Breast epithelium (tissue), 4 donors: ENCODE results near the gene SYT2. TPM values are rescaled to one million over a fixed set of nuclear protein-coding genes. Genes with fewer than 3 reads are reported as not detected.

Experiments
- DNase-seq, 2 donors: peaks; one replicate each; pipeline ENCODE4 v3.0.0-alpha.2; 2019; ENCODE audit warnings: low spot score in 2 of 2
- H3K27ac ChIP-seq, 2 donors: fragments of 200-600 bp; sonication (generic) in 1 of 2; one replicate each; pipeline ENCODE4 v1.5.1; 2016 to 2019; ENCODE audit warnings: mild to moderate bottlenecking in 1 of 2
- H3K27me3 ChIP-seq, 2 donors: fragments of 200-600 bp; sonication (generic) in 1 of 2; one replicate each; pipeline versions ENCODE4 v1.5.1 to v1.6.0; 2017 to 2019; ENCODE audit warnings: control low read depth in 1 of 2, mild to moderate bottlenecking in 1 of 2
- H3K36me3 ChIP-seq: fragments of 200-600 bp; one replicate; pipeline ENCODE4 v1.5.1; 2019
- H3K4me1 ChIP-seq, 2 donors: fragments of 200-600 bp; sonication (generic); one replicate each; pipeline ENCODE4 v1.5.1; 2016 to 2019; ENCODE audit warnings: control low read depth in 1 of 2
- H3K4me3 ChIP-seq, 3 donors: fragments of 200-600 bp; sonication (generic); 1 replicate in 2 of 3; 2 replicates in 1 of 3; pipeline ENCODE4 v1.5.1; 2016 to 2019; ENCODE audit warnings: mild to moderate bottlenecking in 3 of 3, moderate library complexity in 2 of 3
- H3K9me3 ChIP-seq, 2 donors: fragments of 200-600 bp; sonication (generic) in 1 of 2; one replicate each; pipeline ENCODE4 v1.5.1; 2016 to 2019; ENCODE audit warnings: control low read depth in 1 of 2
- POLR2A ChIP-seq: fragments of 450-650 bp; IDR thresholded peaks from one replicate; pipeline ENCODE4 v1.6.1; 2016; ENCODE audit warnings: antibody characterized with exemption, mild to moderate bottlenecking, moderate library complexity
- POLR2AphosphoS5 ChIP-seq, 3 donors: sonication (generic); formaldehyde crosslinking; IDR thresholded peaks; one replicate each; pipeline ENCODE4 v1.6.1; 2017; ENCODE audit warnings: antibody characterized with exemption in 3 of 3
- intact Hi-C: fragments of 100-400 bp; cut with DNase I; formaldehyde crosslinking; loops from one replicate; pipeline ENCODE4 v1.15.1; 2023; ENCODE audit warnings: low total_unique reads
- total RNA-seq, 3 donors: library from RNA; depleted of rRNA; stranded (reverse); fragments of >200 nt; gene quantifications; one replicate each; pipeline ENCODE4 v1.1.0, GENCODE V29; 2016
- TF ChIP-seq, protein P1 (sequence below), 3 donors: fragments of 450-650 bp; IDR thresholded peaks; one replicate each; pipeline ENCODE4 v1.5.1; 2016 to 2017; ENCODE audit warnings: antibody characterized with exemption in 3 of 3, mild to moderate bottlenecking in 3 of 3, moderate library complexity in 3 of 3

Gene SYT2
- total RNA-seq, 3 donors from 2014 or later = under 0.01 to 0.15 (median under 0.01) TPM

DNA sequence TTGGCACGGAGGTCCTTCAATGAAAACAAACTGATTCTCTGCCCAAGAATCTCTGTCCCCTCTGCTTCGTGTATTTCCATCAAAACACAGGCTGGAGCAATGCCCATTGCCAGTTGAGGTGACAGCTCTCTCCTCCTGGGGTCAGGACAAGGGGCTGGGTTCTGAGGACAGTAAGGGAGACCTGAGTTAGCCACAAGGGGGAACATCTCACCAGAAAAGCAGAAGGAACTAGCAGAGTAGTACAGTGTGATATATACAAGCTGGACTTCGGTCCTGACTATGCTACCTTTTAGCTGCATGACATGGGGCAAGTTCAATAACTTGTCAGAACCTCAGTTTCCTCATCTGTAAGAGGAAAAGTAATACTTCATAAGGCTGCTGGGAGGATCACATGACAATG is 50.3 kb downstream of the SYT2 start:
- no peaks in the 10 kb centered on the region for H3K9me3 ChIP-seq
- no peak overlapping the region for H3K4me3 ChIP-seq
- DNase-seq = no peak
- H3K36me3 ChIP-seq = no peaks in the 10 kb centered on the region
- no peak overlapping the region for H3K27ac ChIP-seq
- peaks cover 0 to 3% of the 10 kb centered on the region in 2 donors for H3K27me3 ChIP-seq
- TF ChIP-seq POLR2A (no peak), POLR2AphosphoS5 (IDR thresholded peaks at IDR 0.05) (no peak)
- TF ChIP-seq, protein P1, sequence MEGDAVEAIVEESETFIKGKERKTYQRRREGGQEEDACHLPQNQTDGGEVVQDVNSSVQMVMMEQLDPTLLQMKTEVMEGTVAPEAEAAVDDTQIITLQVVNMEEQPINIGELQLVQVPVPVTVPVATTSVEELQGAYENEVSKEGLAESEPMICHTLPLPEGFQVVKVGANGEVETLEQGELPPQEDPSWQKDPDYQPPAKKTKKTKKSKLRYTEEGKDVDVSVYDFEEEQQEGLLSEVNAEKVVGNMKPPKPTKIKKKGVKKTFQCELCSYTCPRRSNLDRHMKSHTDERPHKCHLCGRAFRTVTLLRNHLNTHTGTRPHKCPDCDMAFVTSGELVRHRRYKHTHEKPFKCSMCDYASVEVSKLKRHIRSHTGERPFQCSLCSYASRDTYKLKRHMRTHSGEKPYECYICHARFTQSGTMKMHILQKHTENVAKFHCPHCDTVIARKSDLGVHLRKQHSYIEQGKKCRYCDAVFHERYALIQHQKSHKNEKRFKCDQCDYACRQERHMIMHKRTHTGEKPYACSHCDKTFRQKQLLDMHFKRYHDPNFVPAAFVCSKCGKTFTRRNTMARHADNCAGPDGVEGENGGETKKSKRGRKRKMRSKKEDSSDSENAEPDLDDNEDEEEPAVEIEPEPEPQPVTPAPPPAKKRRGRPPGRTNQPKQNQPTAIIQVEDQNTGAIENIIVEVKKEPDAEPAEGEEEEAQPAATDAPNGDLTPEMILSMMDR (IDR thresholded peaks at IDR 0.05) = no peak
- no peaks in the 10 kb centered on the region for H3K4me1 ChIP-seq
- intact Hi-C loops = no loop called here

DNA sequence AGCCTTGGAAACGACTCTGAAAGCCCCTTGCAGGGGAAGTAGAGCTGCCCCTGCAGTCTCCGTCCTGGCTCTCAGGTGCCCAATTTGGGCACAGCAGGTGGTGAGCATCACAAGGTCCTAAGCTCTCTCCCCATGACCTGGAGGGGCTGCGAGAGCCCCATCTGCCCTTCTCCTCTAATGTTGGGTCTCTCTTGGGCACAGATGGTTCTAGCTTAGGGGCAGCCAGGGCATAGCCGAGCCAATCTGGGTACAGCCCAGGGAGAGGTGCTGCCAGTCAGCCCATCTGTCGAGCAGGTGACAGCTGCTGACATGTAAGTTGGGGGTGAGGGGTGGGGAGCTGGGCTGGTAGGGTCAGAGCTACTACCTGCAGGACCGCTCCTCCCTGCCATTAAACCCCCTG is 50.7 kb downstream of the SYT2 start:
- Histone ChIP-seq H3K9me3 (no peaks in the 10 kb centered on the region), H3K27ac (no peak overlapping the region), H3K27me3 (peaks cover 0 to 3% of the 10 kb centered on the region in 2 donors), H3K4me1 (no peaks in the 10 kb centered on the region), H3K4me3 (no peak overlapping the region), H3K36me3 (no peaks in the 10 kb centered on the region)
- TF ChIP-seq POLR2A (no peak), POLR2AphosphoS5 (IDR thresholded peaks at IDR 0.05) (no peak)
- TF ChIP-seq, protein P1 (IDR thresholded peaks at IDR 0.05) = no peak
- DNase-seq = no peak
- intact Hi-C loops = no loop called here

DNA sequence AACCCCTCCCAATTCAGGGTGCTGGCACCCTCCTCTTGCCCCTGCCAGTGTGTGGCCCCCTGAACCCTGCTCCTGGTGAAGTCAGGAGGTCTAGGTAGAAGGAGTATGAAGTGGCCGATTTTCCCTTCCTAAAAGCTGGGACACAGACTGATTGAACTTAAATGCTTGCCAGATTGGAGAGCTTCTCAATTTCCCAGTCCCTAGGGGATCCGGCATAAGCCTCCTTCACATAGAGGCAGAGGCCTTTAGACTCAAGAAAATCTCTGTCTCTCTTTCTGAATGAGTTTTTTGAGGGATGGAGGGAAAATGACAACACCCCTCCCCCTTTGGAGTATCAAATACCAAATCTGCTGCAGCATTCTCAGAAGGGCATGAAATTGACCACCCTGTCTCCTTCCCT is 51.5 kb downstream of the SYT2 start:
- Histone ChIP-seq H3K27me3 (peaks cover 0 to 3% of the 10 kb centered on the region in 2 donors), H3K4me3 (no peak overlapping the region), H3K4me1 (no peaks in the 10 kb centered on the region), H3K36me3 (no peaks in the 10 kb centered on the region), H3K27ac (no peak overlapping the region), H3K9me3 (no peaks in the 10 kb centered on the region)
- intact Hi-C loops = no loop called here
- no peak for TF ChIP-seq POLR2A
- TF ChIP-seq POLR2AphosphoS5 (IDR thresholded peaks at IDR 0.05) = no peak
- TF ChIP-seq, protein P1 (IDR thresholded peaks at IDR 0.05) = no peak
- DNase-seq = no peak

DNA sequence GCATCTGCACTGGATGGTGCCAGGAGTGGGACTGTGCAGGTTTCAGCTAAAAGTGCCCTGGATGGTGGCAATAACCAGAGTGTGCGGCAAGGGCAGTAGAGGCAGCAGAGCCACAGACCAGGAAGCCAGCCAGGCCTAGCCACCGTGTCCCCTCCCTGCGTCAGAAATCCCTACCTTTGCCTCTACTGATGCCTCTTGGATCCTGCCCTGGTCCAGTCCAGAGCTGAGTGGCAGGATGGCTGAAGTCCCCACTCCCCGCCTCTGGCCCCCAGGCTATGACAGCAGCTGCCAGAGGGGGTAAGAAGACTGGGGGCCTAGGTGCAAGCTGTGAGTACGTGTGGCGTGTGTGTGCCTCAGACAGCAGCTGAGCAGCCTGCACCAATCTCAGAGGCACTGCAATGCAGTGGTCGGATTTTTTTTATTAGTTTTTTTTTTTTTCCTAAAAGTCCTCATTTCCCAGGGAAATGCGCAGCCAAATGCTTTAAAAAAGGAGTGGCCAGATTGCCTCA is 51.9 kb downstream of the SYT2 start:
- Histone ChIP-seq H3K4me3 (no peak overlapping the region), H3K9me3 (no peaks in the 10 kb centered on the region), H3K27ac (no peak overlapping the region), H3K27me3 (peaks cover 0 to 3% of the 10 kb centered on the region in 2 donors), H3K4me1 (no peaks in the 10 kb centered on the region), H3K36me3 (no peaks in the 10 kb centered on the region)
- DNase-seq = no peak
- TF ChIP-seq, protein P1 (IDR thresholded peaks at IDR 0.05) = no peak
- no peak for TF ChIP-seq POLR2A
- no peak for TF ChIP-seq POLR2AphosphoS5 (IDR thresholded peaks at IDR 0.05)
- intact Hi-C loops = no loop called here

DNA sequence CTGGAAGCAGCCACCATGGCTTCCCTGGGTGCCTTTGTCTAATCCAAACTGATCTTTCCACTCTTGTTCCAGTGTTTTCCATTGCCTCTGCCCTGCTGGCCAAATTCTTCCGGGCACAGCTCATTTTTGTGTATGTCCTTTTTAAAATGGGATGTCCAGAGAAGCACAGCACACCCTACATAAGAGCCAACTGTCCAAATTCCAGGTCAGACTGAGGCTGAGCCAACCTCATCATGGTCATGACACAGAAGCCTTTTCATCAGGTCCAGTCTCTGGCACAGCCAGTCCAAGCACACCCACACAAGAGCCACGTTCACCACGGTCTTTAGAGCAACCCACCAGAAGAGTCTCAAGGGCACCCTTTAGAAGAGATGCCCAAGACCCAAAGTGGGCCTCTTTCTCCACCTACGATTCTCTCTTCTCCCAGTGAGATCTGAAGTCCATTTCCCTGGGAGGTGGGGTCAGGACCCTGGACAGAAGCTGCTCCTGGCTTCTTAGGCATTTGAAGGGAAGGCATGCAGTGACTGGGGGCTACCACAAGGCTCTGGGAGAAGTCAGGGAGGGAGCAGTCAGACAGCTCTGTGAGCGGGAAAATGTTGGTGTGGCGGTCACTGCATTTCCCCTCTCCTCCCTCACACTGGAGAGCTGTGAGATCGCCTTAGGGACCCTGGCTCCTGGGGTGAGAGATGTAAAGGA is 53.2 kb downstream of the SYT2 start:
- H3K27me3 ChIP-seq = peaks cover 0 to 3% of the 10 kb centered on the region in 2 donors
- TF ChIP-seq, protein P1 (IDR thresholded peaks at IDR 0.05) = no peak
- TF ChIP-seq POLR2A (no peak), POLR2AphosphoS5 (IDR thresholded peaks at IDR 0.05) (no peak)
- intact Hi-C loops = no loop called here
- DNase-seq = no peak
- H3K36me3 ChIP-seq = no peaks in the 10 kb centered on the region
- H3K4me3 ChIP-seq = no peak overlapping the region
- no peak overlapping the region for H3K27ac ChIP-seq
- H3K9me3 ChIP-seq = no peaks in the 10 kb centered on the region
- H3K4me1 ChIP-seq = no peaks in the 10 kb centered on the region
